Natural killer cell treated with Interleukin-12 subunit alpha and Interleukin-12 subunit beta and Interleukin-15 and Interleukin-18, amount 100 ng/mL, for 72 hours (primary cell): ENCODE results near the gene ONECUT1. TPM values are rescaled to one million over a fixed set of nuclear protein-coding genes. Genes with fewer than 3 reads are reported as not detected.
"Not testable (repeated sequence)": the region's sequence is repeated elsewhere in the genome, so short reads cannot be mapped to it uniquely, and the experiment has no call there.

ENCODE experiments used
- ATAC-seq, 2 donors: fragments of 150-1000 bp; cut with Tn5 transposase in 1 of 2; sonication (Bioruptor Pico), chemical (Tn5 transposase) in 1 of 2; 2 replicates each; pipeline ENCODE4 v1.10.0; 2021
- DNase-seq: peaks from one replicate; pipeline ENCODE4 v3.0.0; 2022; ENCODE audit warnings: low spot score
- H3K27ac Mint-ChIP-seq, 2 donors: 1 replicate in 1 of 2; 2 replicates in 1 of 2; pipeline ENCODE4 v1.8.0; 2022; ENCODE audit warnings: mixed read lengths in 2 of 2, mild to moderate bottlenecking in 1 of 2, moderate library complexity in 1 of 2
- H3K27me3 Mint-ChIP-seq, 2 donors: 1 replicate in 1 of 2; 2 replicates in 1 of 2; pipeline ENCODE4 v1.8.0; 2022; ENCODE audit warnings: mixed read lengths in 2 of 2
- H3K36me3 Mint-ChIP-seq: one replicate; pipeline ENCODE4 v1.8.0; 2022; ENCODE audit warnings: mixed read lengths
- H3K4me1 Mint-ChIP-seq, 2 donors: 1 replicate in 1 of 2; 2 replicates in 1 of 2; pipeline ENCODE4 v1.8.0; 2022; ENCODE audit warnings: low read depth in 2 of 2, mixed read lengths in 2 of 2, mild to moderate bottlenecking in 1 of 2
- H3K4me3 Mint-ChIP-seq: one replicate; pipeline ENCODE4 v1.8.0; 2022; ENCODE audit warnings: mixed read lengths
- H3K9me3 Mint-ChIP-seq: 2 replicates; pipeline ENCODE4 v1.8.0; 2022; ENCODE audit warnings: mixed read lengths
- total RNA-seq, 2 donors: library from RNA; stranded (reverse); gene quantifications; one replicate each; pipeline ENCODE4 v1.2.3, GENCODE V29; 2022

ONECUT1 gene
- total RNA-seq = not detected

DNA sequence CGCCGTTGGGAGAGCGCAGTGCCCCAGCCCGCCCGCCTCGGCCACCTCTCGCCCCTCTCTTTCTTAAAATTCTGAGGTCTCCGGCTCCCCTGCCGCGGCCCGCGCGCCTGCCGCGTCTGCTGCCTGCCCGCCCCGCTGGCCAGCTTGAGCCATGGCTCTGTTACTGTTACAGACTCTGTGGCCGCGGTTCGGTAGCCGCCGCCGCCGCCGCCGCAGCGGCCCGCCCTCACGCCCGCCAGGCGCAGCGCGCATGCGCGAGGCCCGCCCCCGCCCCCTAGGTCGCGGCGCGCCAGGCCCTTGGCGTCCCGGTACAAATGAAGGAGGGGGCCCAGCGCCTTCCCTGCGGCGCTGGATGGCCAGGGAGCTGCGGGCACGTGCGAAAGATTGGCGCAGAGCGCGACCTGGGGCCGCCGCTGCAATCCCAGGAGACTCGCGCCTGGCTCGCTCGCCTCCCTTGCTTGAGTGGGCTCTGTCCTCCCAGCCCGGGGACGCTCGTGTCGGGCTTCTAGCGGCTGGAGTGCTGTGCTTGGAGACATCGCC, at the start of gene ONECUT1:
Gene ONECUT1 (minus strand): TSS at position 168 of the 540 bp plus-strand sequence. CDS start 452 bp downstream, outside the sequence.
- Mint-ChIP-seq H3K4me1 (peaks cover 0 to 12% of the 10 kb centered on the region in 2 donors), H3K9me3 (no peaks in the 10 kb centered on the region), H3K4me3 (peak within 1 kb of the TSS; percentile 65), H3K27me3 (peaks cover 50 to 57% of the 10 kb centered on the region in 2 donors), H3K36me3 (no peaks in the 10 kb centered on the region), H3K27ac (no peak within 1 kb of the TSS)
- ATAC-seq = peak; percentile 61 to 76
- peak; percentile 51 for DNase-seq

DNA sequence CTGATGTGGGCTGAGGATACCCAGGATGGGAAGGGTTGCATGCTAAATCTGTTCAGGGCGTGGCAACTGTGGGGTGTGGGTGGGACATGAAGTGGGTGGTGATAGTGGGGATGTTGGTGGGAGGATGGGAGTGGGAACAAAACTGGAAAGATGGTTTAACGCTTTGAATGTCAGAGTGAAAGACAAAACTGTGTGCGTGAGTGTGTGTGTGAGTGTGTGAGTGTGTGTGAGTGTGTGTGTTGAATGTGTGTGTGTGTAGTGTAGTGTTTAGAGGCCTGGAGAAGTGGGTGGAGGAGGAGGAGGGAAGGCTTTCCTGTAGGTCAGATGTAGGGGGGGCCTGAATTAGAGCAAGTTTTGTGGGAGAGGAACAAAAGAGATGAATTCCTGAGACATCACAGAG, 44.2 kb upstream of the ONECUT1 start:
- H3K27me3 Mint-ChIP-seq = peaks cover 7 to 23% of the 10 kb centered on the region in 2 donors

DNA sequence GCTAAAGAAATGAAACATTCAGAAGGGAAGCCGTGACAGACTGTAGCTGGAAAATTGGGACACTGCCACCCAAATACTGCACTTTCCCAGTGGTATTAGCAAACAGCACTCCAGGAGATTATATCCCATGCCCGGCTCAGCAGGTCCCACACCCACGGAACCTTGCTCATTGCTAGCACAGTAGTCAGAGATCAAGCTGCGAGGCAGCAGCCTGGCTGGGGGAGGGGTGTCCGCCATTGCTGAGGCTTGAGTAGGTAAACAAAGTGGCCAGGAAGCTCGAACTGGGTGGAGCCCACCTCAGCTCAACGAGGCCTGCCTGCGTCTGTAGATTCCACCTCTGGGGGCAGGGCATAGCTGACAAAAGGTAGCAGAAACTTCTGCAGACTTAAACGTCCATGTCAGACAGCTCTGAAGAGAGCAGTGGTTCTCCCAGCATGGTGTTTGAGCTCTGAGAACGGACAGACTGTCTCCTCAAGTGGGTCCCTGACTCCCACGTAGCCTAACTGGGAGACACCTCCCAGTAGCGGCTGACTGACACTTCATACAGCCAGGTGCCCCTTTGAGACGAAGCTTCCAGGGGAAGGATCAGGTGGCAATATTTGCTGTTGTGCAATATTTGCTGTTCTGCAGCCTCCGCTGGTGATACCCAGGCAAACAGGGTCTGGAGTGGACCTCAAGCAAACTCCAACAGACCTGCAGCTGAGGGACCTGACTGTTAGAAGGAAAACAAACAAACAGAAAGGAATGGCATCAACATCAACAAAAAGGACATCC, 34.2 kb upstream of the ONECUT1 start:
- not testable (repeated sequence) for H3K9me3 Mint-ChIP-seq, H3K4me3 Mint-ChIP-seq, H3K4me1 Mint-ChIP-seq, H3K27ac Mint-ChIP-seq, DNase-seq, H3K36me3 Mint-ChIP-seq, ATAC-seq
- peaks cover 22 to 29% of the 10 kb centered on the region in 2 donors for H3K27me3 Mint-ChIP-seq

More for the DNA sequence above, 44.2 kb upstream of the ONECUT1 start:
- H3K4me3 Mint-ChIP-seq = no peak overlapping the region
- no peak for ATAC-seq
- H3K27ac Mint-ChIP-seq = no peak overlapping the region
- H3K9me3 Mint-ChIP-seq = no peaks in the 10 kb centered on the region
- no peaks in the 10 kb centered on the region for H3K4me1 Mint-ChIP-seq
- DNase-seq = no peak
- H3K36me3 Mint-ChIP-seq = no peaks in the 10 kb centered on the region

DNA sequence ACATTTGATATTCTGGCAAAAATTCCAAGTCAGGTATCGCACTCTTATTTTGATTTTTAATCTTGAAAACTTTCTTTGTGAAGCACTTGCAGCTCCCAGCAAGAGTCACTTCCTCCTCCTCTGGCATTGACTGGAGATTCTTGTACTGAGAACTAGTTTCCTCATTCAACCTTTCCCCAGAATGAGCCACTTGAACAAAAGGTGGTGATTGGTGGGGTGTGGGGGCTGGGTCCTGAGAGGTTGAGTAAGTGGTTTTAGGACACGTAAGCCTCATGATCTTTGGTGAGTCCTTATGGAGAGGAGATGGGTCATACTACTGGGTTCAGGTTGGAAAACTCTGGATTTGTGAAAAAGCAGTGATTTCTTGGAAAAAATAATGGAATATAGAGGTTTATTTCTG, 32.3 kb upstream of the ONECUT1 start:
- Mint-ChIP-seq H3K36me3 (no peaks in the 10 kb centered on the region), H3K4me1 (no peaks in the 10 kb centered on the region), H3K4me3 (no peak overlapping the region), H3K27me3 (peaks cover 27 to 47% of the 10 kb centered on the region in 2 donors), H3K9me3 (no peaks in the 10 kb centered on the region), H3K27ac (no peak overlapping the region)
- DNase-seq = no peak
- ATAC-seq = no peak

DNA sequence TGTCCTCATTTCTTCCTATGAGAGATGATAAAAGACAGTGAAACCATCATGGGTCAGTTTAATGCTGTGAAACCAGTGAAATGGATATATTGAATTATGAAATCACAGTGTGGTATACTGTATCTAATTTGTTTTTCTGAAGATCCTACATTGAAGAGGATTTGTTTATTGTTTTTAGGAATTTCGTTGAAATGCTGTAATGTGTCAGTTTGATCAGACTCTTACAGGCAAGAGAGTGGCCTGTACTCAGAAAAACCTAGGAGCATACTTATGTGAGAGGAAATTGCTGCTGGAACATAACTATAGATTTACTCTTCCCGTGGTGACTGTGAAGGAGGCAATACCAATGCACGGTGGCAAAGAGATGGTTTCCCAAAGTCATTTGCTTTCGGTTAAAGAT, 29.1 kb upstream of the ONECUT1 start:
- ATAC-seq (no peak), DNase-seq (no peak)
- Mint-ChIP-seq H3K27ac (no peak overlapping the region), H3K27me3 (peaks cover 17 to 51% of the 10 kb centered on the region in 2 donors), H3K9me3 (no peaks in the 10 kb centered on the region), H3K4me1 (no peaks in the 10 kb centered on the region), H3K36me3 (no peaks in the 10 kb centered on the region), H3K4me3 (no peak overlapping the region)

DNA sequence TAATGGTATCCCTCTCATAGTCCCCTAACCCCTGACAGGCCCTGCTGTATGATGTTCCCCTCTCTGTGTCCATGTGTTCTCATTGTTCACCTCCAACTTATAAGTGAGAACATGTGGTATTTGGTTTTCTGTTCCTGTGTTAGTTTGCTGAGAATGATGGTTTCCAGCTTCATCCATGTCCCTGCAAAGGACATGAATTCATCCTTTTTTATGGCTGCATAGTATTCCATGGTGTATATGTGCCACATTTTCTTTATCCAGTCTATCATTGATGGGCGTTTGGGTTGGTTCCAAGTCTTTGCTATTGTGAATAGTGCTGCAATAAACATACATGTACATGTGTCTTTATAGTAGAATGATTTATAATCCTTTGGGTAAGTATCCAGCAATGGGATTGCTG, 25.8 kb upstream of the ONECUT1 start:
- H3K27me3 Mint-ChIP-seq = peaks cover 16 to 51% of the 10 kb centered on the region in 2 donors
- H3K9me3 Mint-ChIP-seq, H3K27ac Mint-ChIP-seq, H3K4me3 Mint-ChIP-seq, H3K4me1 Mint-ChIP-seq, DNase-seq, ATAC-seq, H3K36me3 Mint-ChIP-seq: not testable (repeated sequence)

DNA sequence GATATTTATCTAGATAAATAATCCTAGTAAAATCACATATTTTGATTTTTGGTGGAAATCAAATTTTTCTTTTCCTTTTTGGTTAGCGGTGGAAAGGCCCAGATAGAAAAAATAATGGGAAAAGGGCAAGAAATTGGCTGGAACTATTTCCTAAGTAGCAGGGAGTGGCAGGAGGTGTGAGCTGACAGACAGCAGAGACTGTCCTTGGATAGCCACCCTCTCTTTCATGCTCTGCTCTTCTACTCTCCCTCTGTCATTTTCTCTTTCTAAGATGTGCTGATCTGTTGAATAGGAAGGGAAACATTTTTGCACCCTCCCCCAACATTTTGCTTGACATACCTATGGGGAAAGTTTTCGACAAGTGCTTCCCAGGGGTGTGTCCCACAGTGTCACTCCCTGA, 18.9 kb upstream of the ONECUT1 start:
- H3K4me1 Mint-ChIP-seq = peaks cover 7% of the 10 kb centered on the region in 2 donors
- no peak overlapping the region for H3K27ac Mint-ChIP-seq
- peaks cover 36 to 59% of the 10 kb centered on the region in 2 donors for H3K27me3 Mint-ChIP-seq
- ATAC-seq = no peak
- no peak for DNase-seq
- H3K36me3 Mint-ChIP-seq = no peaks in the 10 kb centered on the region
- no peaks in the 10 kb centered on the region for H3K9me3 Mint-ChIP-seq
- no peak overlapping the region for H3K4me3 Mint-ChIP-seq

DNA sequence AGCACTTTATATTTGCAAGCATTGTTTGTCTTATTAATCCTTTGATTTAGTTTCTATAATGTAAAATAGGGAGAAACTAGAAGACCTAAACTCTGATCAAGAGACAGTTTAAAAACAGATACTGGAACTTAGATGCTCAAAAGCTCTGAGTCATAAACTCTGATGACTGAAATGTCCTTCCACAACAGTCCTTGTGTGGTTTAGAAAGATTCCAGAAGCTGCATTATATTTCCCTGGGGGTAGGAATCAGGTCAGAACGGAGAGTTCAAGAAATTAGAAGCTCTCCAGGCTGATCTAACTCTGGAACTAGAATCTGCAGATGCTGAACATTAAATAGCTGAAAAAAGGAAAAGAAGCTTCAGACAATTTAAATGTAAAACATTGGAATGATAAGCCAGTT, 18.3 kb upstream of the ONECUT1 start:
- Mint-ChIP-seq H3K4me3 (no peak overlapping the region), H3K27ac (no peak overlapping the region), H3K36me3 (no peaks in the 10 kb centered on the region), H3K27me3 (peaks cover 36 to 61% of the 10 kb centered on the region in 2 donors), H3K9me3 (no peaks in the 10 kb centered on the region), H3K4me1 (peaks cover 7% of the 10 kb centered on the region in 2 donors)
- ATAC-seq (no peak), DNase-seq (no peak)

DNA sequence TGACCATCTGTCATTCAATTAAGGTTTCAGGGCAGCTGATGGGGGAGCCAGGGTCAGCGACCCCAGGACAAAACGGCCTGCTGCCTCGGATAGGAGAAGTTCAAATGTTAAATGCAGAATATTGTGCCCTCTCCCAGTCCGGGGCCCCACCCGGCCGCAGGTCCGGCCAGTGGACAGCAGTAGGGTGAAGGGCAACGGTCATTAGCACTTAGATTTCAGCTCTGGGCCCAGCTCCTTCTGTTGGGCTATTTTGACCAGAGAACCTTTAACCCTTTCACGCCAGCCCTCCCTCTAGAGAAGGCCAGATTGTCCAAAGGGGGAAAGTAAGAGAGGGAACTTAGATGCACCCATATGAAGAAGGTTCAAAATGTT, 16.1 kb upstream of the ONECUT1 start:
- no peak overlapping the region for H3K4me3 Mint-ChIP-seq

DNA sequence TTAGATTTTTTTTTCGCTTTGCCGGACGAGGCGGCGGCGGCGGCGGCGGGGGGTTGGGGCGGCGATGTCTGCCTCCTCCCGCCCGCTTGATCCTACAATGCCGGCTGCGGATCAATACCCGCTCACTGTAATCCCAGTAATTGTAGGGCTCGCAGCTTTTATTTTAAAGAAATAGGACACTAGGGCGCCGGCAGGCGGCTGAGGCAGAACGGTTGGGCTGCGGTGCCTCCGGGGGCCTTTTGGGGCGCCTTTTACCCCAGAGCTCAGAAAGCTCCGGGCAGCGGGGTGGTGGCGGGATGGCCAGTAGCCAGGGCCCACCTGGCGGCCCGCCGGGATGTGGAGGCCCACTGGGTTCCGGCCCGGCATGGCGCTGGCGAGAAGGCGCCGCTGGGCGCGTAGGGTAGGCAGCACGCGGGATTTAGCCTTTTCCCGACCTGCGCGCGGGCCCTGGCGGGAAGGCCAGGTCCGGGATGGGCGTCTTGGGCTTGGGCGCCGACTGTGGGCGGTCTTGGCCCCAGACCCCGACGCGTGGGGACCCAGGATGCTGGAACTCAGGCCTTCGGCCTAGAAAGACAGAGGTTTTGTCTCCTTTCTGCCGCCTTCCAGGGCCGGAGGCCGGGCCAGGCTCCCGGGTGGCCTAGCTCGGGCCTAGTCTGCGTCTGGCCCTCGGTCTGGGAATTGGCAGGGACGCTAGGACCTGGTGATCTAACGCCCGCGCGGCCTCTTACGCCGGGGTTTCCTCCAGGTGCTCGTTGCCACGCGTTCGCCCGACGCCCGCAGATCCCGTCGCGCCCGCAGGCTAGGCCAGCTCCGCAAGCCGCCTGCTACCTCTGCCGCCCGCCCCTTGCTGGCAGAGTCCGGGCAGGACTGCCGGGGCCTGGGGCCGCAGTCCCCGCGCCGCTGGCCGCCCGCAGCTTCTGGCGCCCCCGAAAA, 15.5 kb upstream of the ONECUT1 start:
- Mint-ChIP-seq H3K4me1 (peaks cover 10 to 16% of the 10 kb centered on the region in 2 donors), H3K4me3 (peak overlapping the region; percentile 39), H3K27ac (no peak overlapping the region), H3K9me3 (no peaks in the 10 kb centered on the region), H3K36me3 (no peaks in the 10 kb centered on the region), H3K27me3 (peaks cover 52 to 74% of the 10 kb centered on the region in 2 donors)
- peak in 1 of 2 donors; percentile 22 for ATAC-seq
- DNase-seq = no peak

More for the DNA sequence above, 16.1 kb upstream of the ONECUT1 start:
- Mint-ChIP-seq H3K9me3 (no peaks in the 10 kb centered on the region), H3K4me1 (peaks cover 7 to 12% of the 10 kb centered on the region in 2 donors), H3K27ac (no peak overlapping the region), H3K36me3 (no peaks in the 10 kb centered on the region), H3K27me3 (peaks cover 52 to 75% of the 10 kb centered on the region in 2 donors)
- no peak for ATAC-seq
- DNase-seq = no peak

DNA sequence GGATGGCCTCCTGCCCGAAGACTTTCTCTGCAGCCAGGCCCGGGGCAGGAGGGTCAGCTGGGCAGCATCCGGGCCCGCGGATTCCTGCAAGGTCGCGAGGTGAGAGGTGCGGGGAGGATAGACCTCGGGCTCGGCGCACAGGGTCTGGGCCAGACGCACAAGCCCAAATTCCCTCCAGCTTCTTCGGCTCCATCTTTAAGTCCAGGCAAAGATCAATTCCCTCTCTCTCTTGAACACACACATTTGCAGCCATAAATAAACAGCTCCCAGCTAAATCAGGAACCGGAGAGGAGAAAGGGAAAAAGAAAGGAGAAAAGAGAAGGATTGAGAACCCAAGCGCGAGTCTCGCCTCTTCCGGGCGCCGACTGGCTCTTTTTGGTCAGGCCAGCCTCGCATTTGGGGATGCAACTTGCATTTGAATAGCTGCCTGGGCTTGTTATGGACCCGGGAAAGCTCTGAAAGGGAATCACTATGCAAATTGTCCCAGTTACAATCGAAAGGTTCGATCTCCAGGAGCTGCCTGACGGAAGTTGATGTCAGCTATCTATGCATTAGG, 14.5 kb upstream of the ONECUT1 start:
- H3K27ac Mint-ChIP-seq = no peak overlapping the region
- no peaks in the 10 kb centered on the region for H3K9me3 Mint-ChIP-seq
- ATAC-seq = no peak
- no peaks in the 10 kb centered on the region for H3K36me3 Mint-ChIP-seq
- peaks cover 57 to 71% of the 10 kb centered on the region in 2 donors for H3K27me3 Mint-ChIP-seq
- no peak for DNase-seq
- H3K4me3 Mint-ChIP-seq = peak overlapping the region; percentile 69
- peaks cover 10 to 16% of the 10 kb centered on the region in 2 donors for H3K4me1 Mint-ChIP-seq

DNA sequence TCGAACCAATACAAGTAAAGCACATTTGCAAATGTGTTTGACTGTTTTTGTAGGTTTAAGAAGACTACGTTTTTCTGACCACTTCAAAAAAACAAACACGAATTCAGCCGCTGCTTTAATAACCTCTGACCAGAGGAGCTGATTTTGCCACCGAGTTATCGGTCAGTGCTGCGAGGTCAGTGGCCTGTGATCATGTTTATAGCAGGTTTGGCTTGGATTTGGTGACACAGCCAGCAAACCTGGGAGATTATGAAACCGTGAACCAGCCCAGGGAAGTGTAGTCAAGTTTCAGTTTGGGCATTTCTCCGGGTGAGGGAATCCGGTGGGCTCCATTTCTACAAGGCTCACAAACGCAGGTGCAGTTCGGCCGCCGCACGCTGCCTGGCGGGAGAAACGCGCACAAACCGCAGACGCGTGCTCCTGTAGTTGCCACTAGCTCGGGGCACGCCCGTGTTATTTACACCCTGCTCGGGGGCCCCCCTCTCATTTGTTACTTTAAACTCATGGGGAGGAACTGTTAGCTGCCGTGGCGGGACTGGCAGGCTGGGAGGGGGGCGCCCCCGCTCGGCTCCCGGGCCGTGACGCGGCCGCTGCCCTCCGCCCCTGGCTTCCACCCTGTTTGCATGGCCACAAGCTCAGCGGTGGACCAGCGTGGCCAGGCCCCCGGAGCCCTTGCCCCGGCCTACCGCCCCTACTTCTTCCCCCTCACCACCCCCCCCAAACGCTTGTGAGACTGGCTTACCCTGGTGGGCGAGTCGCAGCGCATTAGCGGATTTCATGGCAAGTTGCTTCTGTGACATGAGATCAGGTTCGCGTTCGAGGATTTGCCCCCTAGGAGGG, 13.6 kb upstream of the ONECUT1 start:
- Mint-ChIP-seq H3K4me3 (peak overlapping the region; percentile 69), H3K9me3 (no peaks in the 10 kb centered on the region)

DNA sequence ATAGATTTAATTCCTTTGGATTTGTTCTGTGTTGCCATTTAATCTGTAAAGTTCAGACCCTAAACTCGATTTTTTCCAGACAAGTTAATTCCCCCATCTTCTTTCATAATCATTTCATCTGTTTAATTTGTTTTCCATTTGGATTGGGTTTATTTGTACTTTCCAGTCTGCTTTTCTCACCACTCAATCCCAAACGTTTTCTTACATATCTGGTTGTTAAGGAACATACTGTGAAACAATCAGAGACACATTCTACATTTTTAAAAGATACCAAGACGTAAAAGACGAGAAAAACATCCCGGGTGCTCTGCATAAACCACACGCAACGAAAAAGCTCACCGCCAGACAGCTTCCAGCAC, 13.0 kb upstream of the ONECUT1 start:
- no peak for ATAC-seq
- Mint-ChIP-seq H3K9me3 (no peaks in the 10 kb centered on the region), H3K4me3 (no peak overlapping the region), H3K27me3 (peaks cover 54 to 69% of the 10 kb centered on the region in 2 donors), H3K27ac (no peak overlapping the region), H3K36me3 (no peaks in the 10 kb centered on the region), H3K4me1 (peaks cover 15 to 16% of the 10 kb centered on the region in 2 donors)
- DNase-seq = no peak

More for the DNA sequence above, 13.6 kb upstream of the ONECUT1 start:
- Mint-ChIP-seq H3K36me3 (no peaks in the 10 kb centered on the region), H3K4me1 (peaks cover 15 to 16% of the 10 kb centered on the region in 2 donors), H3K27ac (no peak overlapping the region), H3K27me3 (peaks cover 56 to 71% of the 10 kb centered on the region in 2 donors)
- ATAC-seq = no peak
- DNase-seq = no peak
